Neural progenitor cell (in vitro differentiated cells): ENCODE measurements around the gene PLAC8L1. TPM values are rescaled to one million over a fixed set of nuclear protein-coding genes. Genes with fewer than 3 reads are reported as not detected.
"Not testable (repeated sequence)": the region's sequence is repeated elsewhere in the genome, so short reads cannot be mapped to it uniquely, and the experiment has no call there.

Experiments used
- DNase-seq: peaks from one replicate; pipeline ENCODE4 v3.0.0-alpha.2; 2016; ENCODE audit warnings: low spot score
- H2AFZ ChIP-seq: fragments of 200-600 bp; sonication (generic); replicated peaks from 2 replicates; pipeline ENCODE4 v1.6.1; 2016; ENCODE audit warnings: antibody characterized with exemption
- H3F3A ChIP-seq: fragments of 200-600 bp; sonication (generic); 2 replicates; pipeline ENCODE4 v1.6.1; 2016; ENCODE audit warnings: antibody characterized with exemption, low read depth
- H3K27ac ChIP-seq: fragments of 200-600 bp; sonication (generic); 2 replicates; pipeline ENCODE4 v1.5.1; 2016; ENCODE audit warnings: mild to moderate bottlenecking
- H3K27me3 ChIP-seq: fragments of 200-600 bp; sonication (generic); 2 replicates; pipeline ENCODE4 v1.6.1; 2016; ENCODE audit warnings: mild to moderate bottlenecking, moderate library complexity
- H3K36me3 ChIP-seq: fragments of 200-600 bp; sonication (generic); 2 replicates; pipeline ENCODE4 v1.5.1; 2016
- H3K4me1 ChIP-seq: fragments of 200-600 bp; sonication (generic); 2 replicates; pipeline ENCODE4 v1.6.1; 2016; ENCODE audit warnings: mixed run types
- H3K4me2 ChIP-seq: fragments of 200-600 bp; sonication (generic); 2 replicates; pipeline ENCODE4 v1.6.1; 2016
- H3K4me3 ChIP-seq: fragments of 200-600 bp; sonication (generic); 2 replicates; pipeline ENCODE4 v1.5.1; 2016
- H3K79me2 ChIP-seq: fragments of 200-600 bp; sonication (generic); 2 replicates; pipeline ENCODE4 v1.6.1; 2016; ENCODE audit warnings: low read depth
- H3K9ac ChIP-seq: fragments of 200-600 bp; sonication (generic); 2 replicates; pipeline ENCODE4 v1.6.1; 2016
- H3K9me3 ChIP-seq: fragments of 200-600 bp; sonication (generic); 2 replicates; pipeline ENCODE4 v1.5.1; 2016; ENCODE audit warnings: low read depth
- H4K20me1 ChIP-seq: fragments of 200-600 bp; sonication (generic); 2 replicates; pipeline ENCODE4 v1.6.1; 2016; ENCODE audit warnings: low read depth
- H3K27ac Mint-ChIP-seq: 3 replicates; pipeline ENCODE4 v1.8.0; 2021; ENCODE audit warnings: mixed read lengths
- H3K27me3 Mint-ChIP-seq: 2 replicates; pipeline ENCODE4 v1.8.0; 2022; ENCODE audit warnings: low read depth, mild to moderate bottlenecking, inconsistent platforms, moderate library complexity, mixed read lengths; ENCODE audit not compliant: insufficient read depth
- H3K36me3 Mint-ChIP-seq: 3 replicates; pipeline ENCODE4 v1.8.0; 2021; ENCODE audit warnings: mixed read lengths
- H3K4me1 Mint-ChIP-seq: 3 replicates; pipeline ENCODE4 v1.8.0; 2021; ENCODE audit warnings: mixed read lengths
- H3K4me3 Mint-ChIP-seq: 3 replicates; pipeline ENCODE4 v1.8.0; 2021; ENCODE audit warnings: mild to moderate bottlenecking, moderate library complexity, mixed read lengths
- H3K9me3 Mint-ChIP-seq: 3 replicates; pipeline ENCODE4 v1.8.0; 2020; ENCODE audit warnings: mixed read lengths
- EZH2 ChIP-seq: fragments of 200-600 bp; sonication (generic); IDR thresholded peaks from 2 replicates; pipeline ENCODE4 v1.6.1; 2017; ENCODE audit warnings: antibody characterized with exemption, mild to moderate bottlenecking, moderate library complexity
- EZH2phosphoT487 ChIP-seq: fragments of 200-600 bp; sonication (generic); IDR thresholded peaks from 2 replicates; pipeline ENCODE4 v1.6.1; 2017; ENCODE audit warnings: antibody characterized with exemption
- total RNA-seq: library from RNA; depleted of rRNA; stranded (reverse); fragments of >200 nt; gene quantifications from 2 replicates; pipeline ENCODE4 v1.2.3, GENCODE V29; 2015; ENCODE audit warnings: low replicate concordance
- TF ChIP-seq, protein P1 (sequence below): fragments of 200-600 bp; sonication (generic); IDR thresholded peaks from 2 replicates; pipeline ENCODE4 v1.5.1; 2017; ENCODE audit warnings: antibody characterized with exemption, mild to moderate bottlenecking

Gene PLAC8L1
- total RNA-seq, 1 donor from 2014 or later: 0.51 TPM

DNA sequence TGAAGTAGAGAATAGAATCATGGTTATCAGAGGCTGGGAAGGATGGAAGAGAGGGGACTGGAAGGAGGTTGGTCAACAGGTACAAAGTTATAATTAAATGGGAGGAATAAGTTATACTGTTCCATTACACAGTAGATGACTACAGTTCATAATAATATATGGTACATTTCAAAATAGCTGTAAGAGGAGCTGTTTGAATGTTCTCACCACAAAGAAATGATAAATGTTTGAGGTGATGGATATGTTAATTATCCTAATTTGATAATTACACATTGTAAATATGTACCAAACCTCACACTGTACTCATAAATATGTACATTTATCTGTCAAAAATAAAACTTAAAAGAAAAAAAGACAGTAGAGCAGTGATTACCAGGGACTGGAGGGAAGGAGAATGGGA lies 12.9 kb upstream of the PLAC8L1 start:
- peaks cover 37% of the 10 kb centered on the region for H3K36me3 Mint-ChIP-seq
- no peaks in the 10 kb centered on the region for H3K79me2 ChIP-seq
- no peak for TF ChIP-seq EZH2
- TF ChIP-seq EZH2phosphoT487: no peak
- TF ChIP-seq, protein P1, sequence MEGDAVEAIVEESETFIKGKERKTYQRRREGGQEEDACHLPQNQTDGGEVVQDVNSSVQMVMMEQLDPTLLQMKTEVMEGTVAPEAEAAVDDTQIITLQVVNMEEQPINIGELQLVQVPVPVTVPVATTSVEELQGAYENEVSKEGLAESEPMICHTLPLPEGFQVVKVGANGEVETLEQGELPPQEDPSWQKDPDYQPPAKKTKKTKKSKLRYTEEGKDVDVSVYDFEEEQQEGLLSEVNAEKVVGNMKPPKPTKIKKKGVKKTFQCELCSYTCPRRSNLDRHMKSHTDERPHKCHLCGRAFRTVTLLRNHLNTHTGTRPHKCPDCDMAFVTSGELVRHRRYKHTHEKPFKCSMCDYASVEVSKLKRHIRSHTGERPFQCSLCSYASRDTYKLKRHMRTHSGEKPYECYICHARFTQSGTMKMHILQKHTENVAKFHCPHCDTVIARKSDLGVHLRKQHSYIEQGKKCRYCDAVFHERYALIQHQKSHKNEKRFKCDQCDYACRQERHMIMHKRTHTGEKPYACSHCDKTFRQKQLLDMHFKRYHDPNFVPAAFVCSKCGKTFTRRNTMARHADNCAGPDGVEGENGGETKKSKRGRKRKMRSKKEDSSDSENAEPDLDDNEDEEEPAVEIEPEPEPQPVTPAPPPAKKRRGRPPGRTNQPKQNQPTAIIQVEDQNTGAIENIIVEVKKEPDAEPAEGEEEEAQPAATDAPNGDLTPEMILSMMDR: no peak
- H3K4me1 ChIP-seq: peaks cover 4% of the 10 kb centered on the region
- no peak overlapping the region for H3K9ac ChIP-seq
- H3K27ac Mint-ChIP-seq: no peak overlapping the region
- no peak for DNase-seq
- H3K36me3 ChIP-seq: peaks cover 47% of the 10 kb centered on the region
- H3K27ac ChIP-seq: no peak overlapping the region
- H4K20me1 ChIP-seq: no peaks in the 10 kb centered on the region
- no peaks in the 10 kb centered on the region for H3K9me3 ChIP-seq
- no peaks in the 10 kb centered on the region for H3F3A ChIP-seq
- H3K4me2 ChIP-seq: no peak overlapping the region
- no peaks in the 10 kb centered on the region for H3K4me1 Mint-ChIP-seq
- no peak overlapping the region for H3K4me3 Mint-ChIP-seq
- no peaks in the 10 kb centered on the region for H3K27me3 Mint-ChIP-seq
- no peak overlapping the region for H3K4me3 ChIP-seq
- no peak overlapping the region for H2AFZ ChIP-seq
- no peaks in the 10 kb centered on the region for H3K9me3 Mint-ChIP-seq
- H3K27me3 ChIP-seq: no peaks in the 10 kb centered on the region

DNA sequence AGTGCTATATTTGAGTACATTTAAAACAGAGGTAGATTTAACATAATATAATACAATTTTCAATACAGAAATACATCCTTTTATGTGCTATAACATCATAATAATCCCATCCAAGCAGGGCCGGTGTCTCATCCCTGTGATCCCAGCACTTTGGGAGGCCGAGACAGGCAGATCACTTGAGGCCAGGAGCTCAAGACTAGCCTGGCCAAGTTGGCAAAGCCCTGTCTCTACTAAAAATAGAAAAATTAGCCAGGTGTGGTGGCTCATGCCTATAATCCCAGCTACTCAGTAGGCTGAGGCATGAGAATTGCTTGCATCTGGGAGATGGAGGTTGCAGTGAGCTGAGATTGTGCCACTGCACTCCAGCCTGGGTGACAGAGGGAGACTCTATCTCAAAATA lies 11.8 kb upstream of the PLAC8L1 start:
- H2AFZ ChIP-seq, H3K27me3 Mint-ChIP-seq, H3K4me2 ChIP-seq, H3K9me3 Mint-ChIP-seq, H3K27me3 ChIP-seq, H3K79me2 ChIP-seq, H3K27ac Mint-ChIP-seq, H3K4me3 Mint-ChIP-seq, H3K9me3 ChIP-seq, H3K27ac ChIP-seq, DNase-seq, H3K4me3 ChIP-seq, H3F3A ChIP-seq, H3K4me1 ChIP-seq, H3K4me1 Mint-ChIP-seq, H4K20me1 ChIP-seq, H3K9ac ChIP-seq: not testable (repeated sequence)
- peaks cover 36% of the 10 kb centered on the region for H3K36me3 ChIP-seq
- H3K36me3 Mint-ChIP-seq: peaks cover 38% of the 10 kb centered on the region

DNA sequence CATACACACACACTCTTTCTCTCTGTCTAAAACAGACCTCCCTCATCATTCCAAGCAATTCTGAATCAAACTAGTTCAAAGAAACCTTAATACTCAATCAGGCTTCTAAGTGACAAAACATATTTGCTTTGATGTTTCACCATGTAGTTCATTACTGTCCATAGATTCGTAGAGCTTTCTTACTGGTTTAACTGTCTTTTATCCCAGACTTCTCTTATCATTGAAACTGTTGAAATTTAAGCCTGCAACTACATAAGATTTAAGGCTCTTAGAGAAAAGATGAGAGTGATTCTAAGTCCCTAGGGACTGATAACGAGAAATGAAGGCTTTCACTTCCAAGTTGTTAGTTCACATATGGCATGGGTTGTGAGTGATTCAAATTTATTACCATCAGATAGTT lies 11.0 kb upstream of the PLAC8L1 start:
- H3F3A ChIP-seq: no peaks in the 10 kb centered on the region
- no peak for DNase-seq
- H3K9me3 ChIP-seq: no peaks in the 10 kb centered on the region
- H3K36me3 ChIP-seq: peaks cover 27% of the 10 kb centered on the region
- Mint-ChIP-seq H3K9me3 (no peaks in the 10 kb centered on the region), H3K4me3 (no peak overlapping the region), H3K27me3 (no peaks in the 10 kb centered on the region), H3K36me3 (peaks cover 31% of the 10 kb centered on the region), H3K4me1 (no peaks in the 10 kb centered on the region), H3K27ac (no peak overlapping the region)
- no peak overlapping the region for H3K27ac ChIP-seq
- H3K4me3 ChIP-seq: no peak overlapping the region
- H3K4me2 ChIP-seq: no peak overlapping the region
- no peaks in the 10 kb centered on the region for H3K27me3 ChIP-seq
- no peak overlapping the region for H2AFZ ChIP-seq
- TF ChIP-seq, protein P1: no peak
- TF ChIP-seq EZH2: no peak
- no peak for TF ChIP-seq EZH2phosphoT487
- no peaks in the 10 kb centered on the region for H3K79me2 ChIP-seq
- H3K4me1 ChIP-seq: peaks cover 4% of the 10 kb centered on the region
- H3K9ac ChIP-seq: no peak overlapping the region
- H4K20me1 ChIP-seq: no peaks in the 10 kb centered on the region

DNA sequence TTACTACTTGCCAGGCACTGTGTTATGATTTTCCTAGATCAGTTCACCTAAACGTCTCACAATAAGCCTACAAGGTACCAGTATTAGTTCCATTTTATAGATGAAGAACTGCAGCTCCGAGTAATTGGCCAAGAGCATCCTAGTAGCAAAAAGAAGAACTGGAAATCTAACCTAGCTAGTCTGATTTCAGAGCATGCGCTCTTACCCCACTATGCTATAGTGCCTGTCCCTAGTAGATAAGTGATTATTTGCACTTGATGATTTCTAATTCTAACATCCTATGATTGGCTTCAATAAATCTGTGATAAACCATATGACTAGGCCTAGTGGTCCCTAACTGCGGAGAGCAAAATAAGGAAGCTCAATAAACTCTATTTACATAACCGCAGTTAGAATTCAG lies 7.1 kb upstream of the PLAC8L1 start:
- H2AFZ ChIP-seq: no peak overlapping the region
- no peak overlapping the region for H3K4me2 ChIP-seq
- H3K27ac ChIP-seq: no peak overlapping the region
- no peak overlapping the region for H3K4me3 ChIP-seq
- no peaks in the 10 kb centered on the region for H3F3A ChIP-seq
- H3K9ac ChIP-seq: no peak overlapping the region
- H3K4me1 ChIP-seq: peaks cover 11% of the 10 kb centered on the region
- H3K36me3 ChIP-seq: peaks cover 6% of the 10 kb centered on the region
- DNase-seq: no peak
- Mint-ChIP-seq H3K4me3 (no peak overlapping the region), H3K9me3 (no peaks in the 10 kb centered on the region), H3K36me3 (peaks cover 12% of the 10 kb centered on the region), H3K4me1 (peaks cover 13% of the 10 kb centered on the region), H3K27me3 (no peaks in the 10 kb centered on the region), H3K27ac (no peak overlapping the region)
- no peaks in the 10 kb centered on the region for H3K79me2 ChIP-seq
- no peak for TF ChIP-seq EZH2
- no peak for TF ChIP-seq EZH2phosphoT487
- TF ChIP-seq, protein P1: no peak
- no peaks in the 10 kb centered on the region for H3K27me3 ChIP-seq
- no peaks in the 10 kb centered on the region for H4K20me1 ChIP-seq
- no peaks in the 10 kb centered on the region for H3K9me3 ChIP-seq
